Cardiac muscle cell (in vitro differentiated cells and primary cell): ENCODE data around the gene STARD13. TPM values are rescaled to one million over a fixed set of nuclear protein-coding genes. Genes with fewer than 3 reads are reported as not detected.

Source experiments
- DNase-seq, 2 donors: peaks; one replicate each; pipeline versions ENCODE4 v3.0.0 to v3.0.0-alpha.2; 2010 to 2017; ENCODE audit warnings: low read depth in 1 of 2, low spot score in 1 of 2
- H3K27ac ChIP-seq: fragments of 200-600 bp; sonication (generic); 2 replicates; pipeline ENCODE4 v1.5.1; 2016
- H3K27me3 ChIP-seq: fragments of 200-600 bp; sonication (generic); 2 replicates; pipeline ENCODE4 v1.6.0; 2016; ENCODE audit warnings: control low read depth
- H3K36me3 ChIP-seq: fragments of 200-600 bp; sonication (generic); 2 replicates; pipeline ENCODE4 v1.5.1; 2016; ENCODE audit warnings: control low read depth
- H3K4me1 ChIP-seq: fragments of 200-600 bp; sonication (generic); 2 replicates; pipeline ENCODE4 v1.8.1; 2017; ENCODE audit warnings: low read depth, mild to moderate bottlenecking, mixed run types
- H3K4me3 ChIP-seq: fragments of 200-600 bp; sonication (generic); 2 replicates; pipeline ENCODE4 v1.5.1; 2016; ENCODE audit warnings: mild to moderate bottlenecking
- H3K9me3 ChIP-seq: fragments of 200-600 bp; sonication (generic); 2 replicates; pipeline ENCODE4 v1.5.1; 2017; ENCODE audit warnings: low read depth, mild to moderate bottlenecking, control low read depth
- CTCF ChIP-seq: IDR thresholded peaks from 2 replicates; pipeline ENCODE4 v1.5.1; 2012; ENCODE audit warnings: low read depth, mild to moderate bottlenecking, low read length
- polyA plus RNA-seq: library from polyadenylated mRNA; unstranded; fragments of >200 nt; fragmentation: Nextera tagmentation; extraction: Ambion mirVana; gene quantifications from 2 replicates; pipeline ENCODE4 v1.2.1, GENCODE V29; 2016
- total RNA-seq: library from RNA; depleted of rRNA; stranded (reverse); fragments of >200 nt; gene quantifications from 2 replicates; pipeline ENCODE4 v1.2.3, GENCODE V29; 2016

STARD13 gene
- total and polyA plus RNA-seq, 2 experiments from 2014 or later: 16.5 to 23.5 TPM

- Histone ChIP-seq H3K27me3 (no peaks in the 10 kb centered on the region), H3K9me3 (no peaks in the 10 kb centered on the region), H3K4me1 (no peaks in the 10 kb centered on the region), H3K36me3 (no peaks in the 10 kb centered on the region), H3K4me3 (no peak overlapping the region), H3K27ac (no peak overlapping the region)
- no peak for DNase-seq
- TF ChIP-seq CTCF: no peak
Measured at GRCh38 chr13:33313504-33313903, 27.9 kb upstream of the STARD13 start.

GRCh38 chr13:33312861-33313212, 27.3 kb upstream of the STARD13 start:
- Histone ChIP-seq H3K9me3 (no peaks in the 10 kb centered on the region), H3K36me3 (no peaks in the 10 kb centered on the region), H3K4me3 (no peak overlapping the region), H3K27ac (no peak overlapping the region), H3K27me3 (no peaks in the 10 kb centered on the region), H3K4me1 (no peaks in the 10 kb centered on the region)
- no peak for DNase-seq
- TF ChIP-seq CTCF: no peak

- no peaks in the 10 kb centered on the region for H3K9me3 ChIP-seq
- peak; percentile 21 for TF ChIP-seq CTCF
- no peaks in the 10 kb centered on the region for H3K27me3 ChIP-seq
- peak in 1 of 2 donors; percentile 36 for DNase-seq
- H3K4me3 ChIP-seq: no peak overlapping the region
- no peak overlapping the region for H3K27ac ChIP-seq
- no peaks in the 10 kb centered on the region for H3K36me3 ChIP-seq
- H3K4me1 ChIP-seq: no peaks in the 10 kb centered on the region
Measured at GRCh38 chr13:33312150-33312860, 26.8 kb upstream of the STARD13 start.

GRCh38 chr13:33311040-33311439, 25.5 kb upstream of the STARD13 start:
- no peak for TF ChIP-seq CTCF
- no peak for DNase-seq
- H3K27me3 ChIP-seq: no peaks in the 10 kb centered on the region
- H3K4me1 ChIP-seq: no peaks in the 10 kb centered on the region
- H3K36me3 ChIP-seq: no peaks in the 10 kb centered on the region
- H3K4me3 ChIP-seq: no peak overlapping the region
- H3K27ac ChIP-seq: no peak overlapping the region
- H3K9me3 ChIP-seq: no peaks in the 10 kb centered on the region

- no peak overlapping the region for H3K4me3 ChIP-seq
- no peak overlapping the region for H3K27ac ChIP-seq
- TF ChIP-seq CTCF: no peak
- H3K27me3 ChIP-seq: no peaks in the 10 kb centered on the region
- H3K9me3 ChIP-seq: no peaks in the 10 kb centered on the region
- H3K36me3 ChIP-seq: no peaks in the 10 kb centered on the region
- no peak for DNase-seq
- H3K4me1 ChIP-seq: no peaks in the 10 kb centered on the region
Measured at GRCh38 chr13:33310245-33311038, 24.9 kb upstream of the STARD13 start.
